ENCODE measurements around the gene NBAS.

Gene NBAS

GRCh38 chr2:15363734-15364133 lies 197.4 kb downstream of the NBAS start:
- no peak for TF ChIP-seq POLR2AphosphoS5 (IDR thresholded peaks at IDR 0.05; ENCODE audit: low read depth, low read length)
- TF ChIP-seq, protein P1, sequence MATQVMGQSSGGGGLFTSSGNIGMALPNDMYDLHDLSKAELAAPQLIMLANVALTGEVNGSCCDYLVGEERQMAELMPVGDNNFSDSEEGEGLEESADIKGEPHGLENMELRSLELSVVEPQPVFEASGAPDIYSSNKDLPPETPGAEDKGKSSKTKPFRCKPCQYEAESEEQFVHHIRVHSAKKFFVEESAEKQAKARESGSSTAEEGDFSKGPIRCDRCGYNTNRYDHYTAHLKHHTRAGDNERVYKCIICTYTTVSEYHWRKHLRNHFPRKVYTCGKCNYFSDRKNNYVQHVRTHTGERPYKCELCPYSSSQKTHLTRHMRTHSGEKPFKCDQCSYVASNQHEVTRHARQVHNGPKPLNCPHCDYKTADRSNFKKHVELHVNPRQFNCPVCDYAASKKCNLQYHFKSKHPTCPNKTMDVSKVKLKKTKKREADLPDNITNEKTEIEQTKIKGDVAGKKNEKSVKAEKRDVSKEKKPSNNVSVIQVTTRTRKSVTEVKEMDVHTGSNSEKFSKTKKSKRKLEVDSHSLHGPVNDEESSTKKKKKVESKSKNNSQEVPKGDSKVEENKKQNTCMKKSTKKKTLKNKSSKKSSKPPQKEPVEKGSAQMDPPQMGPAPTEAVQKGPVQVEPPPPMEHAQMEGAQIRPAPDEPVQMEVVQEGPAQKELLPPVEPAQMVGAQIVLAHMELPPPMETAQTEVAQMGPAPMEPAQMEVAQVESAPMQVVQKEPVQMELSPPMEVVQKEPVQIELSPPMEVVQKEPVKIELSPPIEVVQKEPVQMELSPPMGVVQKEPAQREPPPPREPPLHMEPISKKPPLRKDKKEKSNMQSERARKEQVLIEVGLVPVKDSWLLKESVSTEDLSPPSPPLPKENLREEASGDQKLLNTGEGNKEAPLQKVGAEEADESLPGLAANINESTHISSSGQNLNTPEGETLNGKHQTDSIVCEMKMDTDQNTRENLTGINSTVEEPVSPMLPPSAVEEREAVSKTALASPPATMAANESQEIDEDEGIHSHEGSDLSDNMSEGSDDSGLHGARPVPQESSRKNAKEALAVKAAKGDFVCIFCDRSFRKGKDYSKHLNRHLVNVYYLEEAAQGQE (IDR thresholded peaks at IDR 0.05; ENCODE audit: insufficient read depth in 1 of 2, low read depth in 2 of 2, low read length in 2 of 2) = no peak
- no peak for TF ChIP-seq SIN3A (IDR thresholded peaks at IDR 0.05; ENCODE audit: borderline replicate concordance, insufficient read depth, low read length)
- no peak for TF ChIP-seq TAF1 (IDR thresholded peaks at IDR 0.05; ENCODE audit: borderline replicate concordance, insufficient read depth, low read length)
- no peak for TF ChIP-seq FOXP2 (optimal IDR thresholded peaks at IDR 0.05; ENCODE audit: borderline replicate concordance, extremely low read depth, extremely low read length, insufficient read depth)

GRCh38 chr2:15363142-15363541 lies 198.0 kb downstream of the NBAS start:
- TF ChIP-seq SIN3A (IDR thresholded peaks at IDR 0.05; ENCODE audit: borderline replicate concordance, insufficient read depth, low read length) = no peak
- no peak for TF ChIP-seq POLR2AphosphoS5 (IDR thresholded peaks at IDR 0.05; ENCODE audit: low read depth, low read length)
- no peak for TF ChIP-seq TAF1 (IDR thresholded peaks at IDR 0.05; ENCODE audit: borderline replicate concordance, insufficient read depth, low read length)
- TF ChIP-seq, protein P1 (IDR thresholded peaks at IDR 0.05; ENCODE audit: insufficient read depth in 1 of 2, low read depth in 2 of 2, low read length in 2 of 2) = no peak
- no peak for TF ChIP-seq FOXP2 (optimal IDR thresholded peaks at IDR 0.05; ENCODE audit: borderline replicate concordance, extremely low read depth, extremely low read length, insufficient read depth)

- TF ChIP-seq POLR2AphosphoS5 (IDR thresholded peaks at IDR 0.05; ENCODE audit: low read depth, low read length) (no peak), TAF1 (IDR thresholded peaks at IDR 0.05; ENCODE audit: borderline replicate concordance, insufficient read depth, low read length) (no peak), FOXP2 (optimal IDR thresholded peaks at IDR 0.05; ENCODE audit: borderline replicate concordance, extremely low read depth, extremely low read length, insufficient read depth) (no peak), SIN3A (IDR thresholded peaks at IDR 0.05; ENCODE audit: borderline replicate concordance, insufficient read depth, low read length) (no peak)
- TF ChIP-seq, protein P1 (IDR thresholded peaks at IDR 0.05; ENCODE audit: insufficient read depth in 1 of 2, low read depth in 2 of 2, low read length in 2 of 2) = no peak
Observed at GRCh38 chr2:15359716-15360531, 201.2 kb downstream of the NBAS start.

GRCh38 chr2:15357922-15358321 lies 203.2 kb downstream of the NBAS start:
- no peak for TF ChIP-seq FOXP2 (optimal IDR thresholded peaks at IDR 0.05; ENCODE audit: borderline replicate concordance, extremely low read depth, extremely low read length, insufficient read depth)

DNA sequence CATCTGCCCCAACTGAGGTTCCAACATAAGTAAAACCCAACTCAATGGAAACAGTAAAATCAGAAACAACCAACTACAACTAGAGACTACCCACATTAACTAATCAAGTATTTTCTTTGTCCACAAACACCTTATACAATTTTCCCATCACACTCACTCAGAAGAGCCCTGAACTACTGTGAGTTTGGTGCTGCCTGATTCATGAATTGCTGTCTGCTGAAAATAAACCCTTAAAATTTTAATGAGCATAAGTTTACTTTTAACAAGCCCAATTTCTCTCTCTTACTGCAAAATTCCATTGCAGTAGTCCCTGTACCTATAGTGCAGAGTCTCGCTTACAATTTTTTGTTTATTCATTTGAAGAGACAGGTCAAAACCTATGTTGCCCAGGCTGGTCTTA lies 203.9 kb downstream of the NBAS start:
- TF ChIP-seq FOXP2 (optimal IDR thresholded peaks at IDR 0.05; ENCODE audit: borderline replicate concordance, extremely low read depth, extremely low read length, insufficient read depth) = no peak
- no peak for TF ChIP-seq TAF1 (IDR thresholded peaks at IDR 0.05; ENCODE audit: borderline replicate concordance, insufficient read depth, low read length)
- TF ChIP-seq, protein P1 (IDR thresholded peaks at IDR 0.05; ENCODE audit: insufficient read depth in 1 of 2, low read depth in 2 of 2, low read length in 2 of 2) = no peak
- no peak for TF ChIP-seq POLR2AphosphoS5 (IDR thresholded peaks at IDR 0.05; ENCODE audit: low read depth, low read length)
- TF ChIP-seq SIN3A (IDR thresholded peaks at IDR 0.05; ENCODE audit: borderline replicate concordance, insufficient read depth, low read length) = no peak

Data from PFSK-1 (cell line).